ENCODE data around the gene NUDT9.

DNA sequence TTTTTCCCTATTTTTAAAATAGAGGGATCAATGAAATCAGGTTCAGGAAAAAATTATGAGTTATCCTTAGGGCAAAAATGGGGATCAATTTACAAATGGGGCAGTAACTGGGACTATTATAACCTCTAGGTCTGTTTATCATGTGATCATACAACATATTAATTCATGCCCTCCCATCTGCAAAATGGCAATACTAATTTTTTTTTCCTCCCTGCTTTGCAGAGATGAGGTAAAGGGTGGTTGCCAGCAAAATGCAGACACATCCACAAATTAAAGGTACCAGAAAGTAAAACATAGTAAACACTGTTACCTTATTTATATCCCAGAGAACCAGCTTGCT lies 31.9 kb upstream of the NUDT9 start:
- TF ChIP-seq, protein P1, sequence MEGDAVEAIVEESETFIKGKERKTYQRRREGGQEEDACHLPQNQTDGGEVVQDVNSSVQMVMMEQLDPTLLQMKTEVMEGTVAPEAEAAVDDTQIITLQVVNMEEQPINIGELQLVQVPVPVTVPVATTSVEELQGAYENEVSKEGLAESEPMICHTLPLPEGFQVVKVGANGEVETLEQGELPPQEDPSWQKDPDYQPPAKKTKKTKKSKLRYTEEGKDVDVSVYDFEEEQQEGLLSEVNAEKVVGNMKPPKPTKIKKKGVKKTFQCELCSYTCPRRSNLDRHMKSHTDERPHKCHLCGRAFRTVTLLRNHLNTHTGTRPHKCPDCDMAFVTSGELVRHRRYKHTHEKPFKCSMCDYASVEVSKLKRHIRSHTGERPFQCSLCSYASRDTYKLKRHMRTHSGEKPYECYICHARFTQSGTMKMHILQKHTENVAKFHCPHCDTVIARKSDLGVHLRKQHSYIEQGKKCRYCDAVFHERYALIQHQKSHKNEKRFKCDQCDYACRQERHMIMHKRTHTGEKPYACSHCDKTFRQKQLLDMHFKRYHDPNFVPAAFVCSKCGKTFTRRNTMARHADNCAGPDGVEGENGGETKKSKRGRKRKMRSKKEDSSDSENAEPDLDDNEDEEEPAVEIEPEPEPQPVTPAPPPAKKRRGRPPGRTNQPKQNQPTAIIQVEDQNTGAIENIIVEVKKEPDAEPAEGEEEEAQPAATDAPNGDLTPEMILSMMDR (IDR thresholded peaks at IDR 0.05), result no peak
- no peak for TF ChIP-seq POLR2A (IDR thresholded peaks at IDR 0.05)
- TF ChIP-seq POLR2AphosphoS5 (IDR thresholded peaks at IDR 0.05), result no peak

All from prostate gland (tissue), 2 donors.